CD4-positive, alpha-beta T cell treated with Interleukin-12 subunit alpha and Interleukin-12 subunit beta, for 1 hour (primary cell): ENCODE data around the gene AFF3.

Experiments used
- DNase-seq: peaks from one replicate; pipeline ENCODE4 v3.0.0-alpha.2; 2020

The AFF3 gene

DNA sequence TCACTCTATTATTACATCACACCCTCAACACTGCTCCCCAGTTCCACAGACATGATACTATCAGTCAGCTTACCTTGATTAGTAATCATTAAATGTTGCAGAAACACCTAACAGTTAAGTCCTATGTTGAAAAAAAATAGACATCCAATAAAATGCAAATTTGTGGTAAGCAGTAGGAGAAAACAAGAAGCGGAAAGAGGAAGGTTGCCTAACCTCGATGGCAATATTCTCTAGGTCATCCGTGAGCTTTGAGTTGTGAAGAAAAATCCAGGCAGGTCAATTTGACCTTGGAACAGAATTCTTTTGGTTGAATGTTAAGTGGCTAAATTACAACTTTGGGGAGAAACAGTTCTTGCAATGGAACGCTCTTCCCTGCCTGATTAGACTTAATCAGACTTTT lies 264.4 kb downstream of the AFF3 start:
- DNase-seq = no peak

DNA sequence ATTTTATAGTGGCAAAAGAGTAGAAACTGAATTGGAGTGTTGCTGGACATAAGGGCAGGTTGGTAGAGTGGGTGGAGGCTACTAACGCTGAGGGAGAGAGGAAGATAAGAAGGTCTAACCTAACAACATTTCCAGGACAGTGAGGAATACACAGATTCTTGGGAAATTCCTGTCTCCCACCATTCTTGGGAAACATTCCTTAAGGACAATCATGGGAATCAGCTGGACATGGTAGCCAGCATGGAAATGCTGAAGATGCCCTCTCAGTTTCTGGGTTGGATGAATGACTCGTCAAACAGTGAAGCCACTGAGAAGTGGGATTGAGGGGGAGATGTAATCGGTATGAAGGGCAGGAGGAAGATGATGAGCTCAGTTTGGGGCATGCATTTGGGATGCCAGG lies 265.4 kb downstream of the AFF3 start:
- DNase-seq = no peak

DNA sequence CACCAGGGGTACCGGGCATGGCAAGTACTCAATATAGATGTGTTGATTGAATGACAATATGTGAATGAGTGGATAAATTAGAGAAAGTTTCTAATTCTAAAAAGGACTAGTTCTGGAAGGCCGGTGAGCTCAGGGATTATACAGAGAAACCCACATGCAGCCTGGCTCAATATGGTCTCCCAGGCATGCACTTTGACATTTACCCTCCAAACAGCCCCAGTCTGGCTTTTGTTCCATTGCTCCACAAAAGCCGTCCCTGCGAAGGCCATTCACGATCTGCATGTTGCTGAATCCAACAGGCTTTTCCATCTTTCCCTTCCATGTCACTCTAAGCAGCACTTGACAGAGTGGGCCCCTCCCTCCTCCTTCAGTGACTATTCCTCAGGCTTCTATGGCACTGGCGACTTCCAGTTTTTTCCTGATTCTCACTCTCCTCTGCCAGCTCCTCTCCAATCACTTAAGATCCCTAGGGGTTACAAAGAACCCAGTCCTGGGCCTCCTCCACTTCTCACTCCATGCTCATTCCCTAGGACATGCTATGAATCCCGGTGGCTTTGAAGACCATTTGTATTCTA lies 266.7 kb downstream of the AFF3 start:
- no peak for DNase-seq

DNA sequence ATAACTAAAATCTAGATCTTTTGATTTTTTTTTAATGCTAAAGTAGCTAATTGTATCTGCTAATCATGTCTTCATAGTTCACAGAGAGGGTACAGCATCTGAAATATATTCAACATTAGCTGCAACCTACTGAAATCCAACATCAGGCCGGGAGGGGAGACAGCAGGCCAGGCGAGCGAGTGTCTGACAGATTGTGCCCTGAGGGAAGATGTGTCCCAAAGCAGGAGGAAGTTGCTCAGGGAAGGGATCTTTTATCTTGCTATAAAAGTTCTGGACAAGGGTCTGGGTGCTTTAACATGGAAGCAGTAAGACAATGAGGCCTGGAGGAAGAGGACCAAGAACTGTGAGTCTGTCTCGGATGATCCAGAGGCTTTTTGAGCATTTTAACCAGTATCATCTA lies 274.1 kb downstream of the AFF3 start:
- DNase-seq = no peak

DNA sequence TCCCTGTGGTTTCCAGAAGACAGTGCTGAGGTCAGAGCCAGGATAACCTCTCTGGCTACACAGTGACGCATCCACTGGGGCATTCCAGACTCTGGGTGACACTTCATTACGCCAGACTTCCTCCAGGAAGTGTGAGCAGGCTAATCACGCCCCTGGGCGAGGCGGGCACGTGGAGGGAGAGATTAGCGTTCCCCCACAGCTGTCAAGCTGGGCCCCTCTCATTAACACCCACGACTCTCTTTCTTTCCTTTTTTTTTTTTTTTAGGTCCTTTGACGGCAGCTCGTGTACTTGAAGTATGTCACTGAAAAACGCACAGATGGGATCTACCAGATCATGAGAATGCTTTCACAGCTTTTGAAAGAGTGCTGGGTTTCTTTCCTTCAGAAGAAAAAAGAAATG lies 274.6 kb downstream of the AFF3 start:
- no peak for DNase-seq

- no peak for DNase-seq
Measured at GRCh38 chr2:99865818-99866676, 276.3 kb downstream of the AFF3 start.

GRCh38 chr2:99864561-99865553 lies 277.5 kb downstream of the AFF3 start:
- no peak for DNase-seq

DNA sequence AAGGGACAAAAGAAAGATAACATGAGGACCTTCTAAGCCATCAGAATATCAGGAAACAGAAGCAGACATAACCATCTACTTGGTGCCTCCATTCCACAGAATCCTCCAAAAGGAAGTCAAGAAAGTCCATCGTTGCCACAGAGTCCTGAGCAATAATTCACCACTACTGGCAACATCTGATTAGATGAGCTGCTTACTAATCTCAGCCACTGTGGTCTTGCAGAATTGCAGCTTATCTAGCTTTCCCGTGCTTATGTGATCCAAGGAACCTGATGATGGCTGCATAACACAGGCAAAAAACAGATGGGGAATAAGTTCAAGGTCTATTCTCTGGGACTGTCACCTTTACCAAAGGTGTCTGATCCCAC lies 278.5 kb downstream of the AFF3 start:
- DNase-seq = no peak

- no peak for DNase-seq
Measured at GRCh38 chr2:99863236-99863902, 279.0 kb downstream of the AFF3 start.

GRCh38 chr2:99862566-99862965 lies 279.8 kb downstream of the AFF3 start:
- DNase-seq = no peak

GRCh38 chr2:99861376-99861760 lies 281.0 kb downstream of the AFF3 start:
- peak; percentile 6 for DNase-seq

GRCh38 chr2:99860720-99861375 lies 281.5 kb downstream of the AFF3 start:
- no peak for DNase-seq

- DNase-seq = no peak
Measured at GRCh38 chr2:99858951-99859596, 283.3 kb downstream of the AFF3 start.

DNA sequence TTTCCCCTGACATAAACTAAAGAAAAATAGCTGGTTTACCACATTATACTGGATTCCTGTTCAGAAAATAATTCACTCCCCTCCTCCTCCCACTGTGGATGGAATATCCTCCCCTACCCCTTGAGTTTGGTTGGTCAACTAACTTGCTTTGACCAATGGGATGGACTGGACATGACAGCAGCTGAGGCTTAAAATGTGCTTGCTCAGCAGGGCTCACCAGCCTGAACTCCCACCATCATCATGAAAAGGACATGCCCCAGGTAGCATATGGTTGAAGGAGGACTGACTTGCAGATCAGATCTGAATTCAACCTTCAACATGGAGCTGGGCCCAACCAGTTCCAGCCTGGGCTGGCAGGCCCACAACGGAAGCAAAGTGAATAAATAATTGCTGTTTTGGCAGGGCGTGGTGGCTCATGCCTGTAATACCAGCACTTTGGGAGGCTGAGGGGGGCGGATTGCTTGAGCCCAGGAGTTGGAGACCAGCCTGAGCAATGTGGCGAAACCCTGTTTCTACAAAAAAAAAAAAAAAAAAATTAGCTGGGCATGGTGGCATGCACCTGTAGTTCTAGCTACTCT lies 284.4 kb downstream of the AFF3 start:
- DNase-seq = no peak

- no peak for DNase-seq
Measured at GRCh38 chr2:99857372-99857771, 285.0 kb downstream of the AFF3 start.

DNA sequence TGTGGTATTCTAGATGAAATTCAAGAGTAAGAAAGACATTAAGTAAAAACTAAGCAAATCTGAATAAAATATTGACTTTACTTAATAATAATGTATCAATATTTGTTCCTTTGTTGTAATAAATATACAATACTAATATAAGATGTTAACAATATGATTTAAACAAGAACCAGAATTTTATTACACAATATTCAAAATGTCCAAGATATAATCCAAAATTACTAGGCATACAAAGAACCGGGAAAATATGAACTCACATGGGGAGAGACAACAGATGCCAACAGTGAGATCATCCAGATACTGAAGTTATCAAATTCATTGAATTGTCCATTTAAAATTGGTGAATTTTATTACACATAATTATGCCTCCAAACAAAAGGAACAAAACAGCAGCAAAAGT lies 286.3 kb downstream of the AFF3 start:
- DNase-seq = no peak

DNA sequence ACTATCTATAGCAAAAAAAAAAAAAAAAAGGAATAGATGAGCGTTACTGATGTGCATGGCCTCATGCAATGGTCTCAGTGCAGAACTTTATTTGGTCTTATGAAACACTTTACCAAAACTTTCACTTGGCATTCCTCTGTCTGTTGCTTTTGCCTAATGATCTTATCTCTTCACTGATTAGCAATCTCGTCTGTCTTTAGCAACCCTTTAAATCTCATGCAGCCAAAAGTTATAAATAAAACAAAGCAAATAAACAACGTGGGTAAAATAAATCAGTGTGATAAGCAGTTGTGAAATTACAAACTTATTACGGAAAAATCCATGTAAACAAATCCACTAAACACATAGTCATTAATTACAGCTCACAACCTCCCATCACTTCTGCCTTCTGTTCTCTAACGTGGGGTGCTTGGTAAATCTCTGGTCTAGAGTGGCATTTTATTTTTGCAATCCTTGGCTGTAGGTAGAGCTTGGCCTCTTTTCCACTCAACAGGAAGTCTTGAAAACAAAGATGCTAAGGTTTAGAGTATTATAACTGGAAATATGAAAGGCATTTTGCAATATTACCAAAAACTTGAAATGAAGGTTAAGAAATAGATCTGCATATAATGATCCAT lies 288.0 kb downstream of the AFF3 start:
- DNase-seq = no peak

DNA sequence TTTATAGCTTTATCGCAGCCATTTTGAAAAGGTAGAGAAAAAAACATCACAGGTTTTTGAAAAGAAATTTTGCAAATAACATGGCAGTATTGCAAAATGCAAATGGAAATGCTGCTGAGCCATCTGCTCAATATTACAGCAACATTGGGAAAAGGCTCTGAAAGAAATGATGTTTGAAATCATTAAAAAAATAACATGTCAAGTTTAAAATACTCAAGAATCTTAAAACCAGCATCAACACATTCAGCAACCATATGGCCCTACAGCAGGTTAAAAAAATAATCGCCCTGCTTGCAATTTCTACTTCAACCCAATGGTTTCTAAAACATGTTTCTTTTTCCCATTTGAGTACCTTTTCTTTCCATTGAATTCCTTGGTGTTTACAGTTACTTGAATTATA lies 289.4 kb downstream of the AFF3 start:
- no peak for DNase-seq

DNA sequence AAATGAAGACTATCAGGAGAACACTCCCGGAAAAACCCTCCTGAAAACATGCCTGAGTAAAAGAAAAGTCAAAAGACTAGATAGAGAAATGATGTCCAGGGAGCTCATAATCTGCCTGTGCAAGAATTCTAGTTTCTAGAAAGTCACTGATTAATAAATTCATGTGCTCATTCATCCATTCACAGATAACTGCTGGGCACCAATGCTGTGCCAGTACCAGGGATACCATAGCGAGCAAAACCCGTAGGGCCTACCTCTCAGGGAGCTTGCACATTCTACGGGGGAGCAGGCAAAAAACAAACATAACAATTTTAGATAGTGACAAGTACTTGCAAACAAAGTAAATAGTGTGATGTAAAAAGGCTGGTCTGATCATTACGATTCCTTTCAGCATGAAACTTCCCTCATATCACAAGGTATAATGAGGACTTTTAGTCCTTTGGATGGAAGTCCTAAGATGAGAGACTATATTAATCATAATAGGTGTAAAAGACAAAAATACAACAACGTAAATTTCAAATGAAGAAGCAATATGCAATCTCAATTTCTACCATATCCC lies 289.9 kb downstream of the AFF3 start:
- DNase-seq = no peak

DNA sequence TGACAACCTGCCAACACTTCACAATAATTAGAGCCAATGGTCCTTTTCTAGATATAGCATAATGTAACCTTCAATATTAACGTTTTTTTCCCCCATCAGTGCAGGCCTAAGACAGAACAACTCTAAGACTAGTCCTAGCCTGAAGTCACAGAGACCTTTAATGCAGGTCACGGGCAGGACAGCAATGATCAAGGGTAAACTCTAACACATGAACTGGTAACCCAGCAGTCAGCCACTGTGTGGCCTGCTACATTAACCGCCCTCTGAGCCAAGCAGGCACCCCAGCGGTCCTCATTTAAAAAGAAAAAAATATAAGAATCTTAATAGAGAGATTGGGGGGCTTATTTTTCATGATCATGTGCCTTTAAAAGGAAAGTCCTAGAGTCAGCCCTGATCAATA lies 290.6 kb downstream of the AFF3 start:
- DNase-seq = no peak

DNA sequence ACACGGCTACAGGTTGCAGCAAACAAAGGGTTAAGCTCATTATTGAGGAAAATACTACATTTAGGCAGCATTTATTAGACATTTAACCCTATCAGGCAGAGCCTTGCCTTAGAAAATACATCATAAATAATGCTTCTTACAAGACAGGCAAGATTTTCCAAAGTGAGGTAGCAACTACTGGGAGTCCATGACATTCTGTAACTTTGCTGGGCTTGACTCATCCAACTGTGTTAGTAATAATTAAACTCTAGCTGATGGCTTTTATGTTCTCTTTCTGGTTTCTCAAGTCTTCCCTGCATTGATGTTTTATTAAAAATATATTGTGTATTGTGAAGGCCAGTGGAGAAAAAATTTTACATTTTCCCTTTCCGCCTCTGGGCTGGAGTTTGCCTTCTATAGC lies 291.3 kb downstream of the AFF3 start:
- DNase-seq = no peak
